K562 (cell line): Measurements from ENCODE around the gene RAD50. TPM values are rescaled to one million over a fixed set of nuclear protein-coding genes. Genes with fewer than 3 reads are reported as not detected.

ENCODE experiments used
- ATF7 ChIP-seq: fragments of 450-650 bp; IDR thresholded peaks from 2 replicates; pipeline ENCODE4 v1.7.1; 2014; ENCODE audit warnings: mild to moderate bottlenecking, moderate library complexity
- CBFA2T2 ChIP-seq: fragments of 450-650 bp; conservative IDR thresholded peaks from 2 replicates; pipeline ENCODE4 v1.6.1; 2017; ENCODE audit warnings: mild to moderate bottlenecking
- CLOCK ChIP-seq: fragments of 250-450 bp; sonication (Bioruptor Pico); IDR thresholded peaks from 2 replicates; pipeline ENCODE4 v1.4.0; 2020; ENCODE audit warnings: mild to moderate bottlenecking, moderate library complexity, borderline replicate concordance
- CXXC5 ChIP-seq: fragments of 250-450 bp; sonication (Bioruptor Pico); IDR thresholded peaks from 2 replicates; pipeline ENCODE4 v1.8.0; 2022; ENCODE audit warnings: inconsistent platforms, mild to moderate bottlenecking, moderate library complexity
- ELF1 ChIP-seq: fragments of 200-800 bp; sonication (Bioruptor generic); IDR thresholded peaks from 2 replicates; pipeline ENCODE4 v1.6.1; 2016; ENCODE audit warnings: missing genetic modification characterization, missing compliant biosample characterization
- HDAC1 ChIP-seq, 2 experiments: fragments of 450-650 bp; IDR thresholded peaks; 2 replicates each; pipeline ENCODE4 v1.6.1; 2016 to 2017; ENCODE audit warnings: inconsistent platforms in 1 of 2, mild to moderate bottlenecking in 1 of 2, moderate library complexity in 1 of 2
- HES1 ChIP-seq: fragments of 450-650 bp; IDR thresholded peaks from 2 replicates; pipeline ENCODE4 v1.6.1; 2016; ENCODE audit warnings: low read depth, mild to moderate bottlenecking, moderate library complexity
- HNRNPH1 ChIP-seq: fragments of 200-400 bp; formaldehyde crosslinking; optimal IDR thresholded peaks from 2 replicates; pipeline ENCODE3; 2017; ENCODE audit warnings: low read depth, mild to moderate bottlenecking, low read length, moderate library complexity
- MYC ChIP-seq, 2 experiments: fragments of 250-450 bp in 1 of 2; sonication (Bioruptor Pico) in 1 of 2; IDR thresholded peaks; 2 replicates each; pipeline versions ENCODE4 v1.5.1 to v1.6.1; 2012 to 2021; ENCODE audit warnings: low read depth in 2 of 2, borderline replicate concordance in 1 of 2, improper control_type of control experiment in 1 of 2, low read length in 1 of 2, mild to moderate bottlenecking in 1 of 2, moderate library complexity in 1 of 2
- PKNOX1 ChIP-seq: fragments of 450-650 bp; IDR thresholded peaks from 2 replicates; pipeline ENCODE4 v1.6.1; 2016
- POU5F1 ChIP-seq: fragments of 150-350 bp; IDR thresholded peaks from 2 replicates; pipeline ENCODE4 v1.6.1; 2014; ENCODE audit warnings: borderline replicate concordance, low read length, low read depth, mild to moderate bottlenecking; ENCODE audit not compliant: partially characterized antibody
- RAD21 ChIP-seq, 2 experiments: fragments of 250-450 bp in 1 of 2; fragments of 450-650 bp in 1 of 2; sonication (Bioruptor Pico) in 1 of 2; formaldehyde crosslinking in 1 of 2; IDR thresholded peaks in 1 of 2; conservative IDR thresholded peaks in 1 of 2; 2 replicates each; pipeline versions ENCODE4 v1.4.0 to v1.8.0; 2020 to 2022; ENCODE audit warnings: mild to moderate bottlenecking in 2 of 2, moderate library complexity in 1 of 2
- RCOR1 ChIP-seq, 2 experiments: IDR thresholded peaks; 2 replicates each; pipeline ENCODE4 v1.6.1; 2012; ENCODE audit warnings: low read depth in 2 of 2, low read length in 2 of 2, borderline replicate concordance in 1 of 2, improper control_type of control experiment in 1 of 2
- SMAD4 ChIP-seq: fragments of 250-450 bp; sonication (Bioruptor Pico); conservative IDR thresholded peaks from 2 replicates; pipeline ENCODE4 v1.8.0; 2021; ENCODE audit warnings: inconsistent platforms, mild to moderate bottlenecking, moderate library complexity
- SPI1 ChIP-seq: IDR thresholded peaks from 2 replicates; pipeline ENCODE4 v1.6.1; 2011; ENCODE audit warnings: low read depth, low read length, control low read depth, borderline replicate concordance
- TAL1 ChIP-seq: fragments of 450-650 bp; IDR thresholded peaks from 2 replicates; pipeline ENCODE4 v1.6.1; 2016; ENCODE audit warnings: mild to moderate bottlenecking
- ZFX ChIP-seq: sonication (generic); formaldehyde crosslinking; IDR thresholded peaks from 2 replicates; pipeline ENCODE4 v1.8.0; 2022; ENCODE audit warnings: mild to moderate bottlenecking, missing genetic modification reagents, moderate library complexity
- ZNF384 ChIP-seq: IDR thresholded peaks from 2 replicates; pipeline ENCODE4 v1.6.1; 2012; ENCODE audit warnings: low read depth, low read length, improper control_type of control experiment
- ZNF395 ChIP-seq: fragments of 200-800 bp; sonication (Bioruptor generic); IDR thresholded peaks from 2 replicates; pipeline ENCODE4 v1.6.1; 2017; ENCODE audit warnings: missing genetic modification characterization, missing compliant biosample characterization
- ZNF695 ChIP-seq: fragments of 450-650 bp; formaldehyde crosslinking; IDR thresholded peaks from 2 replicates; pipeline ENCODE4 v1.4.0; 2020; ENCODE audit warnings: mild to moderate bottlenecking, moderate library complexity
- ZSCAN32 ChIP-seq: fragments of 450-650 bp; formaldehyde crosslinking; IDR thresholded peaks from 2 replicates; pipeline ENCODE4 v1.4.0; 2020; ENCODE audit warnings: mild to moderate bottlenecking, moderate library complexity
- polyA plus RNA-seq, 8 experiments: library from polyadenylated mRNA; depleted of rRNA in 4 of 8; stranded (reverse) in 5 of 8; unstranded in 3 of 8; fragments of >200 nt; fragmentation: Nextera tagmentation in 2 of 8; fragmentation: Illumina TruSeq in 1 of 8; extraction: Ambion mirVana in 2 of 8; extraction: Trizol in 1 of 8; gene quantifications; 2 replicates each; pipeline versions ENCODE4 v1.2.1 to v1.2.3, GENCODE V29; 2011 to 2014; ENCODE audit warnings: inconsistent platforms in 1 of 8, missing spikeins in 1 of 8
- total RNA-seq, 7 experiments: library from RNA; depleted of rRNA in 6 of 7; stranded (reverse); fragments of >200 nt in 6 of 7; fragmentation: Illumina TruSeq in 2 of 7; extraction: Trizol in 2 of 7; gene quantifications; 2 replicates each; pipeline versions ENCODE4 v1.2.1 to v1.2.3, GENCODE V29; 2011 to 2021; ENCODE audit warnings: low replicate concordance in 1 of 7

RAD50 gene
- total and polyA plus RNA-seq, 9 of the 15 experiments (the other 6 are each of a cell fraction or from before 2014, with no cell fraction given), result 15.3 to 74.2 (median 44.1) TPM

GRCh38 chr5:132661231-132662003 lies 104.6 kb downstream of the RAD50 start (continued):
- no peak for TF ChIP-seq CLOCK (CRISPR knock-in tag)
- TF ChIP-seq ZNF395 (CRISPR knock-in tag), result peak; percentile 18; the same call in 1 of the 2 replicates
- TF ChIP-seq ZNF384, result no peak
- TF ChIP-seq RCOR1 (IDR thresholded peaks at IDR 0.05; ENCODE audit: borderline replicate concordance in 1 of 2, low read depth in 2 of 2, low read length in 2 of 2), result no peak
- TF ChIP-seq ZFX (CRISPR knock-in tag), result peak; percentile 56
- 0 out of 2 replicates have a peak, but pooled peaks have one; percentile 20 for TF ChIP-seq CXXC5 (CRISPR knock-in tag)
- no peak for TF ChIP-seq ZSCAN32
- no peak for TF ChIP-seq HNRNPH1
- TF ChIP-seq ATF7, result no peak
- peak; percentile 74 to 75 for TF ChIP-seq RAD21 (CRISPR knock-in tag; conservative IDR thresholded peaks at IDR 0.05 in 1 of 2, IDR thresholded peaks at IDR 0.05 in 1 of 2)
- TF ChIP-seq TAL1, result no peak
- TF ChIP-seq MYC (IDR thresholded peaks at IDR 0.05; ENCODE audit: low read depth, low read length), result no peak
- TF ChIP-seq MYC (CRISPR knock-in tag; IDR thresholded peaks at IDR 0.05; ENCODE audit: borderline replicate concordance, low read depth), result 0 out of 2 replicates have a peak, but pooled peaks have one; percentile 46
- TF ChIP-seq POU5F1, result no peak
- TF ChIP-seq ZNF695 (CRISPR knock-in tag), result no peak
- TF ChIP-seq ELF1 (tag), result no peak
- peak; percentile 34; the same call in 1 of the 2 replicates for TF ChIP-seq CBFA2T2
- TF ChIP-seq SMAD4 (CRISPR knock-in tag), result 0 out of 2 replicates have a peak, but pooled peaks have one; percentile 20
- no peak for TF ChIP-seq HES1
- peak; percentile 79 for TF ChIP-seq SPI1
- TF ChIP-seq PKNOX1, result peak; percentile 49
- TF ChIP-seq HDAC1 (IDR thresholded peaks at IDR 0.05), result 0 out of 4 replicates have a peak, but pooled peaks of 1 of the 2 experiments have one; percentile 23
